ENCODE results near the gene FLNB. TPM values are rescaled to one million over a fixed set of nuclear protein-coding genes. Genes with fewer than 3 reads are reported as not detected.

Gene FLNB
- total RNA-seq, 2 donors from 2014 or later, result 96.9 to 139 TPM

- no peaks in the 10 kb centered on the region for H3K27me3 ChIP-seq (replicated peaks; ENCODE audit: insufficient read depth)
- H3K9me3 ChIP-seq, result no peaks in the 10 kb centered on the region
- DNase-seq (ENCODE audit: low spot score) (no peak), ATAC-seq (ENCODE audit: insufficient number of reproducible peaks, low FRiP score, low read depth) (no peak)
- H3K4me1 ChIP-seq (ENCODE audit: control insufficient read depth in 1 of 2, low read depth in 2 of 2), result peaks cover 14 to 37% of the 10 kb centered on the region in 2 donors
- TF ChIP-seq, protein P1, sequence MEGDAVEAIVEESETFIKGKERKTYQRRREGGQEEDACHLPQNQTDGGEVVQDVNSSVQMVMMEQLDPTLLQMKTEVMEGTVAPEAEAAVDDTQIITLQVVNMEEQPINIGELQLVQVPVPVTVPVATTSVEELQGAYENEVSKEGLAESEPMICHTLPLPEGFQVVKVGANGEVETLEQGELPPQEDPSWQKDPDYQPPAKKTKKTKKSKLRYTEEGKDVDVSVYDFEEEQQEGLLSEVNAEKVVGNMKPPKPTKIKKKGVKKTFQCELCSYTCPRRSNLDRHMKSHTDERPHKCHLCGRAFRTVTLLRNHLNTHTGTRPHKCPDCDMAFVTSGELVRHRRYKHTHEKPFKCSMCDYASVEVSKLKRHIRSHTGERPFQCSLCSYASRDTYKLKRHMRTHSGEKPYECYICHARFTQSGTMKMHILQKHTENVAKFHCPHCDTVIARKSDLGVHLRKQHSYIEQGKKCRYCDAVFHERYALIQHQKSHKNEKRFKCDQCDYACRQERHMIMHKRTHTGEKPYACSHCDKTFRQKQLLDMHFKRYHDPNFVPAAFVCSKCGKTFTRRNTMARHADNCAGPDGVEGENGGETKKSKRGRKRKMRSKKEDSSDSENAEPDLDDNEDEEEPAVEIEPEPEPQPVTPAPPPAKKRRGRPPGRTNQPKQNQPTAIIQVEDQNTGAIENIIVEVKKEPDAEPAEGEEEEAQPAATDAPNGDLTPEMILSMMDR (IDR thresholded peaks at IDR 0.05), result no peak
- peak overlapping the region; percentile 30 for H3K4me3 ChIP-seq
- H3K36me3 ChIP-seq, result peaks cover 12% of the 10 kb centered on the region
- H3K27ac ChIP-seq, result peak overlapping the region; percentile 23 to 57
Measured at GRCh38 chr3:58175187-58175436, 166.9 kb downstream of the FLNB start.

GRCh38 chr3:58175437-58176184 is 167.4 kb downstream of the FLNB start:
- Histone ChIP-seq H3K4me3 (peak overlapping the region; percentile 30), H3K27me3 (replicated peaks; ENCODE audit: insufficient read depth) (no peaks in the 10 kb centered on the region), H3K27ac (peak overlapping the region; percentile 23 to 57), H3K9me3 (no peaks in the 10 kb centered on the region), H3K4me1 (ENCODE audit: control insufficient read depth in 1 of 2, low read depth in 2 of 2) (peaks cover 14 to 37% of the 10 kb centered on the region in 2 donors), H3K36me3 (peaks cover 7% of the 10 kb centered on the region)
- DNase-seq (ENCODE audit: low spot score), result no peak
- ATAC-seq (ENCODE audit: insufficient number of reproducible peaks, low FRiP score, low read depth), result no peak
- TF ChIP-seq, protein P1 (IDR thresholded peaks at IDR 0.05), result no peak

- Histone ChIP-seq H3K36me3 (peaks cover 2% of the 10 kb centered on the region), H3K27ac (peak overlapping the region in 1 of 2 donors; percentile 23), H3K4me1 (ENCODE audit: control insufficient read depth in 1 of 2, low read depth in 2 of 2) (peaks cover 14 to 37% of the 10 kb centered on the region in 2 donors), H3K27me3 (replicated peaks; ENCODE audit: insufficient read depth) (no peaks in the 10 kb centered on the region), H3K9me3 (no peaks in the 10 kb centered on the region), H3K4me3 (no peak overlapping the region)
- TF ChIP-seq, protein P1 (IDR thresholded peaks at IDR 0.05), result no peak
- no peak for DNase-seq (ENCODE audit: low spot score)
- no peak for ATAC-seq (ENCODE audit: insufficient number of reproducible peaks, low FRiP score, low read depth)
Measured at GRCh38 chr3:58176185-58176530, 167.9 kb downstream of the FLNB start.

DNA sequence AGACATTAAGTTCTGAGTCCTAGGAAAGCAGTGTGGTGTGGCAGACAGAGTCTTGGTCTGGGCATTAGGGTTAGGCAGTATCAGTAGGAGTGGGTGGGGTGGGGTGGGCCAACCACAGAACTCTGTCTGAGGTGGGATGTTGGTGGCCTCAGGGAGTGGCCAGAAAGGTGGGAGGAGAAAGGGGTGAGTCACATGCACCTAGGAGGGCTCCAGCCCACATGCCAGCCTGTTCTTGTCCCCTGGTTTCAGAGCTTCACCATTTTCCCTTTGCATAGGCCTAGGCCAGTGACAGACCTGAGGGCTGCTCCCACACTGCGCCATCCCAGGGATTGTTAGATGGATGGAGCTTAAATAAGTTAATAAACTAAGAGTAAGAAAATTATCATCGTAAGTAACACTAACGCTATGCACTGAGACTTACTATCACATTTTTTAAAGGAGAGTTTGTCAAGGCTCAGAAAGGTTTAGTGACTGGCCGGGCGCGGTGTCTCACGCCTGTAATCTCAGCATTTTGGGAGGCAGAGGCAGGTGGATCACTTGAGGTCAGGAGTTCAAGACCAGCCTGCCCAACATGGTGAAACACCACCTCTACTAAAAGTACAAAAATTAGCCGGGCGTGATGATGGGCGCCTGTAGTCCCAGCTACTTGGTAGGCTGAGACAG is 168.7 kb downstream of the FLNB start:
- no peaks in the 10 kb centered on the region for H3K36me3 ChIP-seq
- no peak overlapping the region for H3K4me3 ChIP-seq
- no peak for ATAC-seq (ENCODE audit: insufficient number of reproducible peaks, low FRiP score, low read depth)
- H3K4me1 ChIP-seq (ENCODE audit: control insufficient read depth in 1 of 2, low read depth in 2 of 2), result peaks cover 14 to 37% of the 10 kb centered on the region in 2 donors
- H3K27ac ChIP-seq, result no peak overlapping the region
- TF ChIP-seq, protein P1 (IDR thresholded peaks at IDR 0.05), result no peak
- no peaks in the 10 kb centered on the region for H3K9me3 ChIP-seq
- DNase-seq (ENCODE audit: low spot score), result no peak
- no peaks in the 10 kb centered on the region for H3K27me3 ChIP-seq (replicated peaks; ENCODE audit: insufficient read depth)

DNA sequence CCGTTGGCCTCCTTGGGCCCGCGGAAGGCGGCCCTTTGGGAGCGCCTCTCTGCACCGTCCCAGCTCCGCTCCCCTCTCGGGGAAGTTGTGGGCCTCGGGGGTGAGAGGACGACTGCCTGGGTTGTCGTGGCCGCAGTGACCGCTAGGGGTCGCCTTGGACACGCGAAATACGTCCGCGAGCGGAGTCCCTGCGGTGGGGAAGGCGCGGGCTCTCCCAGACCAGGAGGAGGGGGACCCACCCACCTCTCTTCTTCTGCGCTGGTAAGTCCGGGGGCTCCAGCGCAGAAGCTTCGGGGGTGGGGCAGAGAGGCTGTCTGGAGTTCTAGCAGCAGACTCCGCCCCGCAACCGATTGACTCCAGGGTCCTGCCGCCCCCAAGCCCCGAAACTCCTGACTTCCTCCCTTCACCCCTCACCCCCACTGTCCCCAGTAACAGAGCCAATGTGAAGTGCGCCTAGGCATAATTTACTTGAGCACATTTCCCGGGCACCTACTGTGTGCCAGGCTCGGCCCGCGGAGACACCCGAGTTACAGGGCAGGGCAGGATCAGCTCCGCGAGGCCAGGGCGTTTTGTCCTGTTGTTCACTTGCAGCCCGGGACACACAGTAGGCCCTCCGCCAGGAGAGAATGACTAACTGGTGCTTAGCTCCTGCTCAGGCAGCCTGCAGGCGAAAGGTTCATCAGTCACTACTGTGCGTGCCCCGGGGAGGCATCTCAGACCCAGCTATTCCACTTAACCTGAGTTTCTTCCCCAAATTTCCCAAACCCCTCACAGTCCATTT is 169.7 kb downstream of the FLNB start:
- DNase-seq (ENCODE audit: low spot score), result peak; percentile 59
- peaks cover 14 to 37% of the 10 kb centered on the region in 2 donors for H3K4me1 ChIP-seq (ENCODE audit: control insufficient read depth in 1 of 2, low read depth in 2 of 2)
- peak; percentile 79 for ATAC-seq (ENCODE audit: insufficient number of reproducible peaks, low FRiP score, low read depth)
- TF ChIP-seq, protein P1 (IDR thresholded peaks at IDR 0.05), result peak; percentile 96
- no peaks in the 10 kb centered on the region for H3K27me3 ChIP-seq (replicated peaks; ENCODE audit: insufficient read depth)
- peak overlapping the region; percentile 75 for H3K4me3 ChIP-seq
- no peaks in the 10 kb centered on the region for H3K9me3 ChIP-seq
- no peaks in the 10 kb centered on the region for H3K36me3 ChIP-seq
- H3K27ac ChIP-seq, result no peak overlapping the region

Data from thoracic aorta (tissue), 2 donors.